HEK293 (cell line): ENCODE results near the gene HBEGF.

Experiments
- CTCF ChIA-PET: fragments of 350-600 bp; formaldehyde crosslinking; extraction: SDS; loops from one replicate; lab custom pipeline; 2021; ENCODE audit warnings: antibody characterized with exemption; lab: Yijun Ruan, JAX
- POLR2A ChIA-PET: fragments of 300-600 bp; formaldehyde crosslinking; extraction: SDS; loops from one replicate; lab custom pipeline; 2020; ENCODE audit warnings: antibody characterized with exemption, inconsistent platforms; lab: Yijun Ruan, JAX
- H3K27ac ChIP-seq: fragments of 200-500 bp; sonication (Bioruptor generic); 2 replicates; pipeline ENCODE4 v1.5.1; 2014; ENCODE audit warnings: low read depth, low read length, control low read depth, inconsistent platforms; ENCODE audit errors: extremely low read depth
- H3K36me3 ChIP-seq, 2 experiments: fragments of 200-500 bp in 1 of 2; sonication (Bioruptor generic) in 1 of 2; 1 replicate in 1 of 2; 2 replicates in 1 of 2; pipeline ENCODE4 v1.5.1; 2014 to 2017; ENCODE audit warnings: inconsistent platforms in 2 of 2, low read length in 2 of 2; ENCODE audit not compliant: control insufficient read depth in 2 of 2, insufficient read depth in 1 of 2
- H3K4me1 ChIP-seq: fragments of 200-500 bp; sonication (Bioruptor generic); 2 replicates; pipeline ENCODE4 v1.5.1; 2014; ENCODE audit warnings: mild to moderate bottlenecking, low read length, inconsistent platforms; ENCODE audit not compliant: control insufficient read depth, insufficient read depth
- H3K4me3 ChIP-seq: 2 replicates; pipeline ENCODE4 v1.5.1; 2011; ENCODE audit warnings: low read depth, mild to moderate bottlenecking, control low read depth, low read length, moderate library complexity
- H3K9me3 ChIP-seq: fragments of 200-500 bp; sonication (Bioruptor generic); 2 replicates; pipeline ENCODE4 v1.5.1; 2014; ENCODE audit warnings: low read depth, low read length, inconsistent platforms; ENCODE audit not compliant: control insufficient read depth, insufficient read depth
- EGR2 ChIP-seq: fragments of 450-650 bp; formaldehyde crosslinking; IDR thresholded peaks from 2 replicates; pipeline ENCODE4 v1.5.1; 2016; ENCODE audit warnings: low read depth, missing biosample characterization, missing genetic modification characterization
- OVOL3 ChIP-seq: fragments of 450-650 bp; formaldehyde crosslinking; IDR thresholded peaks from 2 replicates; pipeline ENCODE4 v1.5.1; 2016; ENCODE audit warnings: missing biosample characterization, missing genetic modification characterization
- PRDM1 ChIP-seq: fragments of 450-650 bp; formaldehyde crosslinking; IDR thresholded peaks from 2 replicates; pipeline ENCODE4; 2016; ENCODE audit warnings: missing biosample characterization, missing genetic modification characterization
- TCF7L2 ChIP-seq: IDR thresholded peaks from 2 replicates; pipeline ENCODE4 v1.6.1; 2011; ENCODE audit warnings: low read depth, mild to moderate bottlenecking, inconsistent platforms, low read length, moderate library complexity, borderline replicate concordance
- ZBTB17 ChIP-seq: fragments of 450-650 bp; formaldehyde crosslinking; IDR thresholded peaks from 2 replicates; pipeline ENCODE4 v1.5.1; 2016; ENCODE audit warnings: missing biosample characterization, missing genetic modification characterization
- ZFHX2 ChIP-seq: fragments of 450-650 bp; formaldehyde crosslinking; conservative IDR thresholded peaks from 2 replicates; pipeline ENCODE4 v1.5.1; 2016; ENCODE audit warnings: missing biosample characterization, missing genetic modification characterization
- ZIC2 ChIP-seq: fragments of 450-650 bp; formaldehyde crosslinking; IDR thresholded peaks from 2 replicates; pipeline ENCODE4 v1.5.1; 2016; ENCODE audit warnings: missing biosample characterization, missing genetic modification characterization
- ZNF184 ChIP-seq: fragments of 450-650 bp; IDR thresholded peaks from 2 replicates; pipeline ENCODE4 v1.5.1; 2018; ENCODE audit warnings: missing biosample characterization, mild to moderate bottlenecking, missing genetic modification characterization
- ZNF335 ChIP-seq: fragments of 450-650 bp; formaldehyde crosslinking; conservative IDR thresholded peaks from 2 replicates; pipeline ENCODE4 v1.5.1; 2016; ENCODE audit warnings: missing biosample characterization, missing genetic modification characterization
- ZNF341 ChIP-seq: fragments of 450-650 bp; formaldehyde crosslinking; IDR thresholded peaks from 2 replicates; pipeline ENCODE4; 2016; ENCODE audit warnings: low read depth, missing biosample characterization, missing genetic modification characterization
- ZNF354C ChIP-seq: fragments of 450-650 bp; formaldehyde crosslinking; IDR thresholded peaks from 2 replicates; pipeline ENCODE4 v1.5.1; 2016; ENCODE audit warnings: missing biosample characterization, missing genetic modification characterization, low read depth, borderline replicate concordance
- ZNF426 ChIP-seq: fragments of 450-650 bp; formaldehyde crosslinking; IDR thresholded peaks from 2 replicates; pipeline ENCODE4 v1.5.1; 2017; ENCODE audit warnings: missing biosample characterization, missing genetic modification characterization, mild to moderate bottlenecking, inconsistent platforms, moderate library complexity
- ZNF560 ChIP-seq: fragments of 450-650 bp; formaldehyde crosslinking; IDR thresholded peaks from 2 replicates; pipeline ENCODE4 v1.5.1; 2017; ENCODE audit warnings: missing biosample characterization, missing genetic modification characterization, borderline replicate concordance
- ZNF600 ChIP-seq: fragments of 450-650 bp; formaldehyde crosslinking; IDR thresholded peaks from 2 replicates; pipeline ENCODE4 v1.5.1; 2016; ENCODE audit warnings: missing biosample characterization, missing genetic modification characterization
- ZNF670 ChIP-seq: fragments of 450-650 bp; formaldehyde crosslinking; IDR thresholded peaks from 2 replicates; pipeline ENCODE4 v1.5.1; 2016; ENCODE audit warnings: missing biosample characterization, missing genetic modification characterization, low read depth
- ZNF777 ChIP-seq: fragments of 450-650 bp; formaldehyde crosslinking; IDR thresholded peaks from 2 replicates; pipeline ENCODE4 v1.5.1; 2017; ENCODE audit warnings: missing biosample characterization, missing genetic modification characterization, borderline replicate concordance
- ZNF785 ChIP-seq: fragments of 450-650 bp; formaldehyde crosslinking; IDR thresholded peaks from 2 replicates; pipeline ENCODE4 v1.5.1; 2016; ENCODE audit warnings: missing biosample characterization, missing genetic modification characterization
- ZNF791 ChIP-seq: fragments of 450-650 bp; formaldehyde crosslinking; IDR thresholded peaks from 2 replicates; pipeline ENCODE4 v1.5.1; 2016; ENCODE audit warnings: missing biosample characterization, missing genetic modification characterization

HBEGF gene

DNA sequence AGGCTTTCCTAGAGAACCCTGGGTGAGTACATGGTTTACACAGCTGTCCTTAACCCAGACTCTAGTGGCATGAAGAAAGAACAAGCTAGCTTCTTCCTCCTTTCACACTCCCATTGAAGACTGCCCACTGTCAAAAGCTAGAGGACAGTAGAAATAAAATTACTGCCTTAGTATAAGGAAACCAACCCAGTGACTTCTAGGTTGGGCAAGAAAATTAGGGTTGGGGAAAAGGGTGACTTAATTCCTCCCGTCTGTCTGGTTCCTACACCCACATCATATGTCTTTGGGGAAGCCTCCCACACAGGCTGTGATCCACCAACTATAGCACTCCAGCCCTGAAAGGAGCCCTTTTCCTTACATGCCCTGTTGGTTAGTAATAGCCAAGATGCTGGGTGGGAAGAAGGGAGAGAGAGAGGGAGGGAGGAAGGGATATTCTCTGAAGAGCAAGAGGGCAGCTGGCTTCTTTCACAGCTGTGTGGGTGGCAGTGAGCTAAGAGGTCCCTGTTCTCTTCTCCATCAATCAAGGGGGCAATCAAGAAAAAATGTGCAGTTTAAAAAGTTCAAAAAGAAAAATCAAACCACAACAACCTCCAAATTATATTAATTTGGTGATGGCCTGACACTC is 21.7 kb downstream of the HBEGF start:
- no peaks in the 10 kb centered on the region for H3K36me3 ChIP-seq
- H3K4me3 ChIP-seq = no peak overlapping the region
- H3K9me3 ChIP-seq = no peaks in the 10 kb centered on the region
- TF ChIP-seq EGR2 (tag by site-specific recombination) (peak; percentile 96), ZNF791 (tag by site-specific recombination) (no peak), ZFHX2 (tag by site-specific recombination) (peak; percentile 97), ZNF184 (tag by site-specific recombination) (no peak)
- H3K4me1 ChIP-seq = peaks cover 10% of the 10 kb centered on the region
- CTCF ChIA-PET = interaction anchor here (0.5 to 1.7 kb wide), 4 partner anchors 18 to 79 kb away, joined by 3 to 5 read pairs (median 4); no protein-coding TSS in a partner anchor
- no peak overlapping the region for H3K27ac ChIP-seq
- POLR2A ChIA-PET = no interaction called here

- no peaks in the 10 kb centered on the region for H3K36me3 ChIP-seq
- TF ChIP-seq ZNF670 (tag by site-specific recombination) = no peak
- peak; percentile 22; the same call in 1 of the 2 replicates for TF ChIP-seq PRDM1
- peak; percentile 57 for TF ChIP-seq ZIC2 (tag by site-specific recombination)
- CTCF ChIA-PET = interaction anchor here (0.7 to 1.7 kb wide), 4 partner anchors 12 to 81 kb away, joined by 3 to 6 read pairs (median 4); no protein-coding TSS in a partner anchor
- H3K9me3 ChIP-seq = no peaks in the 10 kb centered on the region
- H3K4me1 ChIP-seq = peaks cover 10% of the 10 kb centered on the region
- H3K4me3 ChIP-seq = no peak overlapping the region
- H3K27ac ChIP-seq = no peak overlapping the region
- POLR2A ChIA-PET = no interaction called here
Observed at GRCh38 chr5:140324041-140324600, 22.3 kb downstream of the HBEGF start.

- Histone ChIP-seq H3K36me3 (no peaks in the 10 kb centered on the region), H3K9me3 (no peaks in the 10 kb centered on the region), H3K27ac (no peak overlapping the region), H3K4me1 (peaks cover 9% of the 10 kb centered on the region), H3K4me3 (no peak overlapping the region)
- TF ChIP-seq ZNF426 (no peak), OVOL3 (tag by site-specific recombination) (no peak), ZNF560 (no peak), ZFHX2 (tag by site-specific recombination) (0 out of 2 replicates have a peak, but pooled peaks have one; percentile 21), ZNF600 (tag by site-specific recombination) (peak; percentile 63), ZNF777 (tag by site-specific recombination) (no peak), ZNF335 (tag by site-specific recombination) (peak; percentile 64), TCF7L2 (no peak), ZNF791 (tag by site-specific recombination) (no peak), ZBTB17 (no peak), ZNF785 (tag by site-specific recombination) (no peak), ZIC2 (tag by site-specific recombination) (no peak)
- POLR2A ChIA-PET = interaction anchor here (0.6 to 1.5 kb wide), 3 partner anchors 20 to 173 kb away, joined by 3 to 5 read pairs (median 5); partner anchors contain the start of genes HBEGF and PFDN1
- CTCF ChIA-PET = interaction anchor here (0.7 to 1.7 kb wide), 5 partner anchors 10 to 80 kb away, joined by 3 to 9 read pairs (median 5); partner anchors contain the start of gene HBEGF
Observed at GRCh38 chr5:140322751-140323731, 23.4 kb downstream of the HBEGF start.

DNA sequence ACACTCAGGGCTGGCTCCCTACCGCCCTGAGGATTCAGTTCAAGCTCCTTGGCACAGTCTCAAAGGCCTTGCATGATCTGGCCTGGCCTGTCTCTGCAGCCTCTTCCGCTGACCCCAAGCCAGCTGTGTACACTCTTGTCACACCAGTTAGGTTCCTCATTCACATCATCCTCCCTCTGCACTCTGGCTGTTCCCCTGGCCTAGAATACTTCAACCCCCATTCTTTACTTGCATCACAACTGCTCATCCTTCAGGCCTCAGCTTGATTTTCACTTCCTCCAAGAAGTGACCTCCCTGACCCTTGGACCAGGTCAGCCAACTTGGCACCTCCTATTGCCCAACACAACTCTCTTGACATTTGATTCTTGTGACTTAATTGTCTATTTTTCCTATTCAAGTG is 24.6 kb downstream of the HBEGF start:
- no peaks in the 10 kb centered on the region for H3K9me3 ChIP-seq
- ChIA-PET POLR2A (no interaction called here), CTCF (interaction anchor here (0.6 to 1.3 kb wide), 4 partner anchors 24 to 407 kb away, joined by 3 to 4 read pairs (median 3); no protein-coding TSS in a partner anchor)
- TF ChIP-seq ZNF354C (tag by site-specific recombination) (no peak), ZNF341 (tag by site-specific recombination) (0 out of 2 replicates have a peak, but pooled peaks have one; percentile 18)
- no peaks in the 10 kb centered on the region for H3K4me1 ChIP-seq
- no peaks in the 10 kb centered on the region for H3K36me3 ChIP-seq
- no peak overlapping the region for H3K4me3 ChIP-seq
- H3K27ac ChIP-seq = no peak overlapping the region
